ENCODE measurements around the gene RRP1B. TPM values are rescaled to one million over a fixed set of nuclear protein-coding genes. Genes with fewer than 3 reads are reported as not detected.

Gene RRP1B
- total RNA-seq = 10 to 100 TPM in 8 of 9 donors, 1 to 10 TPM in 1; 7.0 to 18.6 (median 16.1) TPM
- polyA plus RNA-seq = 10 to 100 TPM in 1 of 3 donors, 1 to 10 TPM in 2; 5.7 to 12.5 (median 9.0) TPM
- long read RNA-seq, donor 1 = 0 reads
- long read RNA-seq, donor 2 = 0 reads
- long read RNA-seq, donor 3 = 0 reads
- long read RNA-seq, donor 4, partial matches to known transcripts = 2 of 2 reads
- long read RNA-seq, donor 4, other reads (novel, unspliced or antisense) = 0 of 2 reads
- long read RNA-seq, donor 5, partial matches to known transcripts = 3 of 5 reads
- long read RNA-seq, donor 5, other reads (novel, unspliced or antisense) = 2 of 5 reads
- long read RNA-seq, donor 6, partial matches to known transcripts = 3 of 4 reads
- long read RNA-seq, donor 6, other reads (novel, unspliced or antisense) = 1 of 4 reads
- long read RNA-seq, donor 7, full-length matches to known transcripts = 1 of 1 reads
- long read RNA-seq, donor 7, partial matches to known transcripts = 0 of 1 reads
- long read RNA-seq, donor 7, other reads (novel, unspliced or antisense) = 0 of 1 reads
- long read RNA-seq, donor 8 = 0 reads
- long read RNA-seq, donor 9 = 0 reads
- long read RNA-seq, donor 10 = 0 reads

- TF ChIP-seq CTCF (IDR thresholded peaks at IDR 0.05) (peak in 2 of 6 experiments; percentile 12 to 21), POLR2A (IDR thresholded peaks at IDR 0.05) (peak; percentile 72 to 86)
- Histone ChIP-seq H3K4me3 (peak within 1 kb of the TSS; percentile 36 to 96 (median 60)), H3K4me1 (replicated peaks in 1 of 2) (peaks cover 7 to 20% of the 10 kb centered on the region in 2 donors), H3K27ac (peak within 1 kb of the TSS in 4 of 5 donors; percentile 68 to 95 (median 82)), H3K9me3 (replicated peaks in 1 of 3) (no peaks in the 10 kb centered on the region), H3K27me3 (no peaks in the 10 kb centered on the region), H3K36me3 (replicated peaks in 1 of 2) (peaks cover 0 to 19% of the 10 kb centered on the region in 2 donors)
- 5 to 12% (median 9%) methylated on average over 41 to 92 of the region's 92 CpGs for WGBS, 4 donors
- intact Hi-C loops (cut with DNase I) = loop anchor here in 1 of 2 donors (10.0 kb wide), 1 partner anchor 755 kb away; no protein-coding TSS in a partner anchor
- peak; percentile 76 to 89 (median 83) for DNase-seq
Measured at GRCh38 chr21:43659136-43660000, at the start of gene RRP1B, which contains the start of gene HSF2BP. RRP1B (plus strand) TSS chr21:43659560; CDS start chr21:43659665, 105 bp downstream. HSF2BP (minus strand) TSS chr21:43659488; CDS start chr21:43658096, 1,392 bp downstream.

GRCh38 chr21:43611598-43612369 lies 47.6 kb upstream of the RRP1B start:
- H3K27ac ChIP-seq = no peak overlapping the region
- H3K4me3 ChIP-seq = no peak overlapping the region
- intact Hi-C loops (cut with DNase I) = no loop called here
- peaks cover 0 to 4% of the 10 kb centered on the region in 2 donors for H3K4me1 ChIP-seq (replicated peaks in 1 of 2)
- no peaks in the 10 kb centered on the region for H3K27me3 ChIP-seq
- 43 to 52% (median 47%) methylated on average over 8 of the region's 8 CpGs for WGBS, 4 donors
- TF ChIP-seq POLR2A (IDR thresholded peaks at IDR 0.05) (no peak), CTCF (IDR thresholded peaks at IDR 0.05) (peak; percentile 45 to 73 (median 62))
- DNase-seq = peak; percentile 54 to 91 (median 77)
- H3K36me3 ChIP-seq (replicated peaks in 1 of 2) = no peaks in the 10 kb centered on the region
- no peaks in the 10 kb centered on the region for H3K9me3 ChIP-seq (replicated peaks in 1 of 3)

- 86 to 98% (median 90%) methylated on average over 8 of the region's 8 CpGs for WGBS, 4 donors
- H3K36me3 ChIP-seq (replicated peaks in 1 of 2) = no peaks in the 10 kb centered on the region
- H3K4me3 ChIP-seq = no peak overlapping the region
- peaks cover 0 to 4% of the 10 kb centered on the region in 2 donors for H3K4me1 ChIP-seq (replicated peaks in 1 of 2)
- DNase-seq = no peak
- H3K27me3 ChIP-seq = no peaks in the 10 kb centered on the region
- TF ChIP-seq POLR2A (IDR thresholded peaks at IDR 0.05) = no peak
- no peak for TF ChIP-seq CTCF (IDR thresholded peaks at IDR 0.05)
- H3K27ac ChIP-seq = no peak overlapping the region
- H3K9me3 ChIP-seq (replicated peaks in 1 of 3) = no peaks in the 10 kb centered on the region
- intact Hi-C loops (cut with DNase I) = no loop called here
Measured at GRCh38 chr21:43613755-43614638, 45.4 kb upstream of the RRP1B start.
